ENCODE data around the gene MGME1. TPM values are rescaled to one million over a fixed set of nuclear protein-coding genes. Genes with fewer than 3 reads are reported as not detected.

The MGME1 gene
- total RNA-seq, 1 donor from 2014 or later, result 14.2 TPM

DNA sequence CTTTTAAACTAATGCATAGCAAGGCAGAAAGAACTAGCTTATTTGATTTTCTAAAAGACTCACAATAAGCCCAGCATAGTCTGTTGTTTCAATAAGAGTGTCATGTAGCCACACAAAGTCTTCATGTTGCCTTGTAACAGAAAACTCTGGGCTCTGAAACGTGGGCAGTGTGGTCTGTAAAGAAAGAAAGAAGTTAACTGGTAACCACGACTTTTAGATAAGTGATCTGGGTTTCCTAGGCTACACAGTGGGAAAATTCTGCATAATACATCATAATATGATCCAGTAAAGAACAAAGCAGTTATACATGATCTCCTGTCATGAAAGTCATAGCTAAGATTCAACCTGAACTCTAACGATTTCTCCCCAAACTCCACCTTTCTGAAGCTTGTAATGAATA is 13.5 kb upstream of the MGME1 start:
- Histone ChIP-seq H3K4me3 (ENCODE audit: insufficient read depth, low read depth, low read length) (no peak overlapping the region), H3K27me3 (ENCODE audit: insufficient read depth, low read length) (no peaks in the 10 kb centered on the region), H4K20me1 (ENCODE audit: insufficient read depth, low read length) (peaks cover 97% of the 10 kb centered on the region), H2AFZ (ENCODE audit: low read depth, low read length) (no peak overlapping the region), H3K9ac (ENCODE audit: low read length) (no peak overlapping the region), H3K27ac (ENCODE audit: low read depth, low read length) (no peak overlapping the region), H3K4me1 (ENCODE audit: insufficient read depth, low read length) (peaks cover 22% of the 10 kb centered on the region), H3K9me3 (ENCODE audit: insufficient read depth, low read depth, low read length) (no peaks in the 10 kb centered on the region), H3K79me2 (ENCODE audit: insufficient read depth, low read length) (peaks cover 97% of the 10 kb centered on the region), H3K36me3 (ENCODE audit: insufficient read depth, low read length) (peaks cover 60% of the 10 kb centered on the region), H3K4me2 (ENCODE audit: low read length) (no peak overlapping the region)
- Mint-ChIP-seq H3K4me1 (ENCODE audit: low read depth, unreplicated experiment) (peaks cover 40% of the 10 kb centered on the region), H3K9me3 (ENCODE audit: unreplicated experiment) (no peaks in the 10 kb centered on the region), H3K27me3 (ENCODE audit: low read depth, unreplicated experiment) (no peaks in the 10 kb centered on the region), H3K27ac (ENCODE audit: unreplicated experiment) (peak overlapping the region; percentile 43), H3K36me3 (ENCODE audit: low read depth, unreplicated experiment) (peaks cover 22% of the 10 kb centered on the region), H3K4me3 (ENCODE audit: unreplicated experiment) (no peak overlapping the region)
- no peak for TF ChIP-seq EZH2 (IDR thresholded peaks at IDR 0.05; ENCODE audit: insufficient read depth, low read length)
- TF ChIP-seq, protein P1, sequence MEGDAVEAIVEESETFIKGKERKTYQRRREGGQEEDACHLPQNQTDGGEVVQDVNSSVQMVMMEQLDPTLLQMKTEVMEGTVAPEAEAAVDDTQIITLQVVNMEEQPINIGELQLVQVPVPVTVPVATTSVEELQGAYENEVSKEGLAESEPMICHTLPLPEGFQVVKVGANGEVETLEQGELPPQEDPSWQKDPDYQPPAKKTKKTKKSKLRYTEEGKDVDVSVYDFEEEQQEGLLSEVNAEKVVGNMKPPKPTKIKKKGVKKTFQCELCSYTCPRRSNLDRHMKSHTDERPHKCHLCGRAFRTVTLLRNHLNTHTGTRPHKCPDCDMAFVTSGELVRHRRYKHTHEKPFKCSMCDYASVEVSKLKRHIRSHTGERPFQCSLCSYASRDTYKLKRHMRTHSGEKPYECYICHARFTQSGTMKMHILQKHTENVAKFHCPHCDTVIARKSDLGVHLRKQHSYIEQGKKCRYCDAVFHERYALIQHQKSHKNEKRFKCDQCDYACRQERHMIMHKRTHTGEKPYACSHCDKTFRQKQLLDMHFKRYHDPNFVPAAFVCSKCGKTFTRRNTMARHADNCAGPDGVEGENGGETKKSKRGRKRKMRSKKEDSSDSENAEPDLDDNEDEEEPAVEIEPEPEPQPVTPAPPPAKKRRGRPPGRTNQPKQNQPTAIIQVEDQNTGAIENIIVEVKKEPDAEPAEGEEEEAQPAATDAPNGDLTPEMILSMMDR (IDR thresholded peaks at IDR 0.05; ENCODE audit: insufficient read depth, low read depth, low read length), result no peak
- FAIRE-seq, result no peak
- DNase-seq (ENCODE audit: low read depth), result no peak

DNA sequence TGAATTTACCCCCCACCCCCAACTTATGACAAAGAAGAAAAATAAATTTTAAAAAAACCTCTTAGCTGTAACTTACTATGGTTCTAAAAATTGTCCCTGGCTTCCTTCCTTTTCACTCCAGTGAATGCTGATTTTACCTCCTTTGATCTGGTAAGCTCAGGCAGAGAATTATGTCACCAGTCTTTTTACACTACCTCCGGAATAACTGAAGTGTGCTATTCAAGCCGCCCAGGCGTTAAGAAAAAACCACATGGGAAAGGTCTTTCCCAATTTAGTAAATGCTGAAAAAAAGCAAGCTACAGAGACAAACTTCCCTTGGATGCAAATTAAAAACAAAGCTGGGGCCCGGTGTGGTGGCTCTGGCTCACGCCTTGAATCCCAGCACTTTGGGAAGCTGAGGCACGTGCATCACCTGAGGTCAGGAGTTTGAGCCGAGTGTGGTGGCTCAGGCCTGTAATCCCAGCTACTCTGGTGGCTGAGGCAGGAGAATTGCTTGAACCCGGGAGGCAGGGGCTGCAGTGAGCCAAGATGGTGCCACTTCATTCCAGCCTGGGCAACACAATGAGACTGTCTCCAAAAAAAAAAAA is 12.6 kb upstream of the MGME1 start:
- Mint-ChIP-seq H3K36me3 (ENCODE audit: low read depth, unreplicated experiment) (peaks cover 19% of the 10 kb centered on the region), H3K4me3 (ENCODE audit: unreplicated experiment) (no peak overlapping the region), H3K27ac (ENCODE audit: unreplicated experiment) (no peak overlapping the region), H3K4me1 (ENCODE audit: low read depth, unreplicated experiment) (peaks cover 46% of the 10 kb centered on the region), H3K27me3 (ENCODE audit: low read depth, unreplicated experiment) (no peaks in the 10 kb centered on the region), H3K9me3 (ENCODE audit: unreplicated experiment) (no peaks in the 10 kb centered on the region)
- Histone ChIP-seq H3K36me3 (ENCODE audit: insufficient read depth, low read length) (peaks cover 51% of the 10 kb centered on the region), H3K9me3 (ENCODE audit: insufficient read depth, low read depth, low read length) (no peaks in the 10 kb centered on the region), H4K20me1 (ENCODE audit: insufficient read depth, low read length) (peaks cover 97% of the 10 kb centered on the region), H3K79me2 (ENCODE audit: insufficient read depth, low read length) (peaks cover 97% of the 10 kb centered on the region), H2AFZ (ENCODE audit: low read depth, low read length) (no peak overlapping the region), H3K4me3 (ENCODE audit: insufficient read depth, low read depth, low read length) (no peak overlapping the region), H3K9ac (ENCODE audit: low read length) (no peak overlapping the region), H3K4me1 (ENCODE audit: insufficient read depth, low read length) (peaks cover 25% of the 10 kb centered on the region), H3K27me3 (ENCODE audit: insufficient read depth, low read length) (no peaks in the 10 kb centered on the region), H3K4me2 (ENCODE audit: low read length) (no peak overlapping the region), H3K27ac (ENCODE audit: low read depth, low read length) (no peak overlapping the region)
- FAIRE-seq (no peak), DNase-seq (ENCODE audit: low read depth) (no peak)
- TF ChIP-seq, protein P1 (IDR thresholded peaks at IDR 0.05; ENCODE audit: insufficient read depth, low read depth, low read length), result no peak
- TF ChIP-seq EZH2 (IDR thresholded peaks at IDR 0.05; ENCODE audit: insufficient read depth, low read length), result no peak
